HFF-Myc (cell line): ENCODE results near the gene SLIT3.

Experiments
- DNase-seq: peaks from one replicate; pipeline ENCODE4 v3.0.0-alpha.2; 2011; ENCODE audit warnings: low read depth; ENCODE audit errors: extremely low read depth
- H3K4me3 ChIP-seq: replicated peaks from 2 replicates; pipeline ENCODE4 v1.5.1; 2011; ENCODE audit warnings: low read depth, mild to moderate bottlenecking, control low read depth, low read length
- TF ChIP-seq, protein P1 (sequence below): IDR thresholded peaks from 2 replicates; pipeline ENCODE4 v1.5.1; 2012; ENCODE audit warnings: mild to moderate bottlenecking, low read depth, low read length, control low read depth; ENCODE audit errors: missing control alignments

SLIT3 gene

DNA sequence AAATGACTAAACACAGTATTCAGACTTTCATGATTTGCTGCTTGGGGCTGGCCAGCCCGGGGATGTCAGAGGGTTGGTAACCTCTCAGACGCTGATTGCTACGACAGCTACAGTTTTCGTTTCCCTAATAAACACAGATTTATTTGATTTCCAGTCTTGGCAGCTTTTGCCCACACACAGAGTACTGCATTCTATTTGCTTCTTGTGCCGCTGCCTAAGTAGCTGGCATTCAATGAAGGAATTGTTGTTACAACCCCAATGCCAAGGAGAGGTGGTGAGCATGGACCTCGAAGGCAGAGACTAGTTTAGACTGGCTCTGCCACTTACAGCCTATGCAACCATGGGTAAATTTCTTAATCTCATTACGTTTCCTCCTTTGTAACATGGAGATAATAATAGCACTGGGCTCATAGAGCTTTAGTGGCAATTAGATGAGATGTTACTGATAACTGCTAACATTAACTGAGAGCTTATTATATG lies 474.7 kb downstream of the SLIT3 start:
- no peak overlapping the region for H3K4me3 ChIP-seq
- TF ChIP-seq, protein P1, sequence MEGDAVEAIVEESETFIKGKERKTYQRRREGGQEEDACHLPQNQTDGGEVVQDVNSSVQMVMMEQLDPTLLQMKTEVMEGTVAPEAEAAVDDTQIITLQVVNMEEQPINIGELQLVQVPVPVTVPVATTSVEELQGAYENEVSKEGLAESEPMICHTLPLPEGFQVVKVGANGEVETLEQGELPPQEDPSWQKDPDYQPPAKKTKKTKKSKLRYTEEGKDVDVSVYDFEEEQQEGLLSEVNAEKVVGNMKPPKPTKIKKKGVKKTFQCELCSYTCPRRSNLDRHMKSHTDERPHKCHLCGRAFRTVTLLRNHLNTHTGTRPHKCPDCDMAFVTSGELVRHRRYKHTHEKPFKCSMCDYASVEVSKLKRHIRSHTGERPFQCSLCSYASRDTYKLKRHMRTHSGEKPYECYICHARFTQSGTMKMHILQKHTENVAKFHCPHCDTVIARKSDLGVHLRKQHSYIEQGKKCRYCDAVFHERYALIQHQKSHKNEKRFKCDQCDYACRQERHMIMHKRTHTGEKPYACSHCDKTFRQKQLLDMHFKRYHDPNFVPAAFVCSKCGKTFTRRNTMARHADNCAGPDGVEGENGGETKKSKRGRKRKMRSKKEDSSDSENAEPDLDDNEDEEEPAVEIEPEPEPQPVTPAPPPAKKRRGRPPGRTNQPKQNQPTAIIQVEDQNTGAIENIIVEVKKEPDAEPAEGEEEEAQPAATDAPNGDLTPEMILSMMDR: no peak
- no peak for DNase-seq

DNA sequence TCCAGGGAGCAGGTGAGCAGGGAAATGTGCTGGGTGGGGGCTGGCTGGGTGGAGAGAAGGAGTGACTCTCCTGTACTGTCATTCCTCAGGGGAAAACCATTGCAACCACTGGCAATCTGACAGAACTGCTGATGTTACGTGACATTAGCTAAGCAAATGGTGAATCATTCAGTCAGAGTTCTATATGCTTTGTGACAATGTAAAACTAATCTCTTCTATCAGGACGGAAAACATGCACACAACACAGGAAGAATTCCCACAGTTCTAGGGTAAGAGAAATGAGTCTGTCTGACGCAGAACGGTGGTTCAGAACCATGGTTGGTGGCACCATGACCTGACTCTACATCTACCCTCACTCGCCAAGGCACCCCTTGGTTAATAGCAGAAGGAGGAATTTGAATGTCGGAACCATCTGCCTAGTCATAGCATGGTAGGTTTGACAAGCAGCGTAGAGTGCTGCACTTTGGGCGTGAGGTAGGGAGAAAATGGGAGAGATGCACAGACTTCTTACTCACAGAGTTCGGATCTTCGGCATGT lies 478.1 kb downstream of the SLIT3 start:
- TF ChIP-seq, protein P1: no peak
- no peak for DNase-seq
- H3K4me3 ChIP-seq: no peak overlapping the region

DNA sequence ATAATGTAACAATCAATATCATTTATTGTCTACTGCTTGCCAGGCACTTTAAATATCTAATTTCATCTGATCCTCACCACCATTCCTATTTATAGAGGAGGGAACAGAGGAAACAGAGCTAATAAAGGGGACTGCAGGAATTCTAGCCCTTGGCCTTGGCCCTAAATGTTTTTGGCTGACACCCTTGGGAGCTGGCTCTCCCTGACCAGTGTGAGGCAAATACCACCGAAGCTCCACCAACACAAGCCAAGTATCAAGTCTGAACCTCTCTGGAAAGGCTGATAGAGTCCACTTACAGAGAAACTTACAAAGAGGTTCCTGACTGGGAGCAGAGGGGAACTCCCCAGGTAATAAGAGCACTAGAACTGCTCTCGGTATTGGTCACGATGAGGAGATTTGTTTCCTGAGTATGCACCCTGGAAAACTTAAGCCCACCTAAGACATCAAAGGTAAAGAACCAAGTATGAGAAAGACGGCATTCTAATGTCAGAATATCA lies 478.6 kb downstream of the SLIT3 start:
- DNase-seq: no peak
- TF ChIP-seq, protein P1: no peak
- no peak overlapping the region for H3K4me3 ChIP-seq

DNA sequence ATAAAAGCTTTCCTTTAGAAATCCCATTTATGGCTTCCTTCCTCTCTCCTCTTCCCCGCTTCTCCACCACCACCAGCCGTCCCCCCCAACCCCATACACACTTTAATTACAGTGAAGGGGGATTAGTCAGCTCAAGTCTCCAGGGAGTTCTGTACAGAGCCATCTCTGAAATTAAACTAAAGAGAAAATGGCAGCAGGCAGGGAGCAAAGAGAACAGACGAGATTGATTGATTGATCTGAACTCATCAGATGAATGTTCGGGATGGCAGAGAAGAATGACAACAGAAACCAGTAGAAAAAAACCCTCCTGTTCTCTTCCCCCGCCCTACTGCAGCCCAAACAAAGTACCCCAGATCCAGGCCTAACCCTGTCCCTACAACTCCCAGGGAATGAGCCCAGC lies 480.1 kb downstream of the SLIT3 start:
- no peak overlapping the region for H3K4me3 ChIP-seq
- TF ChIP-seq, protein P1: no peak
- no peak for DNase-seq

DNA sequence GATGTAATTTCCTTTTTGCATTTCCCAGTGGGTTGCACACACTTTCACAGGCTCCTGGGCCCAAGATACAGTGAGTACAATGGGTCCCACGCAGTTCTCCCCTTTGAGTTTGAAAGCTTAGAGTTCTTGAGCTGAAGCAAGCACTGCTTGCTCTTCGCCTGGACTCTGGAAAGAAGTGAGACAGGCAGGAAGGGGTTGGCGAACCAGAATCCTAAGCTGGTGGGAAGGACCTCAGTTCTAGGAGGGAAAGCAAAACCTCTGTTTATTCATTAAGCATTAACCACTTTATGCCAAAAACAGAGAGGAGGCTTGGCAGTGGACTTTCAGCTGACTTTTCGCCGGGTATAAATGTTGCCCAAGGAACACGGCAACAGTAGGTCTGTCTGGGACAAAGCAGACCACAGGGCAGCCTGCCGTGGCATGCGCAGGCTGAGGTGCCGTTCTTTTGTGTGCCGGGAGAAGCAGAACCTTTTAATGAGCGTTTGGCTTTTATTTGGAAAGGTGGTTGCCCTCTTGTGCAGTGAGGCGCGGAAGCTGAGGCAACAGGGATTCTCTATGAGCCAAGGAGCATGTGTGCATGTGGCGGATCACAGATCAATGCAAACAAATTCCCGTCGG lies 481.8 kb downstream of the SLIT3 start:
- no peak overlapping the region for H3K4me3 ChIP-seq
- TF ChIP-seq, protein P1: no peak
- no peak for DNase-seq

DNA sequence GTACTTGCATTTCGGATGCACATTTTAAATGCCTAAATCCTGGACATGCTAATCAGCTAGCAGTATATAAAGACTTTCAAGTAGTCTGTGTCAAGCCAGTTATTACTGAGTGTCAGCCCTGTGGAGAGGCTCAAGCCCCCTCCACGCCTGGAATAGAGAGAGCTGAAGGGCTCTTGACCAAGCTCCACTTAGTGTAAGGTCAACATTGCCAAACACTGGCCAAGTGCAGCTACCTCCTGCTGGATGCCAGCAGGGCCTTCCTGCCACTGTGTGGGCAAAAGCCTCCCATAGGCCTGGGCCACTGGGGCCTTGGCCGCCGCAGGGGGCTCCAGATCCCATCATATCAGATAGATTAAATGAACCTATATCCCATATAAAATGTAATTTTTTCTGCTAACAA lies 482.4 kb downstream of the SLIT3 start:
- no peak for DNase-seq
- TF ChIP-seq, protein P1: no peak
- H3K4me3 ChIP-seq: no peak overlapping the region
